IMR-90 (cell line): Measurements from ENCODE around the gene GP1BA. TPM values are rescaled to one million over a fixed set of nuclear protein-coding genes. Genes with fewer than 3 reads are reported as not detected.
A peak's percentile ranks its signal among the peaks of the same experiment; 100 is the strongest.

Source experiments
- ATAC-seq: fragments of 200-7000 bp; cut with Tn5 transposase; 2 replicates; pipeline ENCODE4 v1.9.1; 2020; ENCODE audit warnings: low read depth, mild to moderate bottlenecking, moderate library complexity
- BruUV-seq: library from RNA; stranded (reverse); fragments of 400-500 nt; replicated peaks from 2 replicates; lab custom pipeline; 2021; lab: Mats Ljungman, UMichigan
- CTCF ChIA-PET: fragments of 300-600 bp; formaldehyde crosslinking; extraction: SDS; loops from one replicate; lab custom pipeline; 2021; ENCODE audit warnings: antibody characterized with exemption; lab: Yijun Ruan, JAX
- POLR2A ChIA-PET: fragments of 300-600 bp; sonication (Branson Sonifier 250); formaldehyde crosslinking; loops from one replicate; lab custom pipeline; 2022; ENCODE audit warnings: antibody characterized with exemption; ENCODE audit not compliant: unreplicated experiment; lab: Charles Lee
- DNase-seq: peaks from one replicate; pipeline ENCODE4 v3.0.0; 2013
- H2AFZ ChIP-seq: replicated peaks from 2 replicates; pipeline ENCODE3; 2013; ENCODE audit warnings: low read length, mild to moderate bottlenecking; ENCODE audit not compliant: poor library complexity
- H2AK5ac ChIP-seq: 2 replicates; pipeline ENCODE4 v1.6.1; 2013; ENCODE audit warnings: low read depth, low read length, inconsistent platforms
- H2AK9ac ChIP-seq: replicated peaks from 2 replicates; pipeline ENCODE3; 2013; ENCODE audit warnings: mild to moderate bottlenecking, low read depth, low read length, moderate library complexity; ENCODE audit not compliant: poor library complexity
- H2BK120ac ChIP-seq: 2 replicates; pipeline ENCODE4 v1.6.1; 2013; ENCODE audit warnings: low read depth, low read length, inconsistent platforms
- H2BK15ac ChIP-seq: 3 replicates; pipeline ENCODE4 v1.6.1; 2013; ENCODE audit warnings: low read depth, low read length, inconsistent platforms
- H2BK20ac ChIP-seq: 2 replicates; pipeline ENCODE4 v1.6.1; 2013; ENCODE audit warnings: low read depth, mild to moderate bottlenecking, inconsistent platforms, low read length, moderate library complexity
- H2BK5ac ChIP-seq: 2 replicates; pipeline ENCODE4 v1.6.1; 2013; ENCODE audit warnings: mild to moderate bottlenecking, low read depth, low read length, inconsistent platforms; ENCODE audit not compliant: poor library complexity, severe bottlenecking
- H3K14ac ChIP-seq: replicated peaks from 2 replicates; pipeline ENCODE4 v1.6.1; 2013; ENCODE audit warnings: low read depth, low read length, inconsistent platforms
- H3K18ac ChIP-seq: 2 replicates; pipeline ENCODE4 v1.6.1; 2013; ENCODE audit warnings: low read depth, low read length, control low read depth
- H3K23ac ChIP-seq: 2 replicates; pipeline ENCODE4 v1.6.1; 2013; ENCODE audit warnings: low read depth, low read length, inconsistent platforms
- H3K27ac ChIP-seq: 2 replicates; pipeline ENCODE4 v1.5.1; 2013; ENCODE audit warnings: mild to moderate bottlenecking, control low read depth, low read length; ENCODE audit not compliant: insufficient read depth
- H3K27me3 ChIP-seq: 2 replicates; pipeline ENCODE4 v1.6.1; 2013; ENCODE audit warnings: low read length; ENCODE audit not compliant: control insufficient read depth, insufficient read depth
- H3K36me3 ChIP-seq: 2 replicates; pipeline ENCODE4 v1.6.1; 2013; ENCODE audit warnings: low read length, mixed read lengths; ENCODE audit not compliant: control insufficient read depth, insufficient read depth
- H3K4ac ChIP-seq: 2 replicates; pipeline ENCODE4 v1.6.1; 2013; ENCODE audit warnings: low read depth, low read length, inconsistent platforms
- H3K4me1 ChIP-seq: 2 replicates; pipeline ENCODE4 v1.6.1; 2013; ENCODE audit warnings: low read length, mixed read lengths; ENCODE audit not compliant: control insufficient read depth, insufficient read depth
- H3K4me2 ChIP-seq: 2 replicates; pipeline ENCODE4 v1.6.1; 2013; ENCODE audit warnings: low read depth, mild to moderate bottlenecking, control low read depth, low read length, moderate library complexity
- H3K4me3 ChIP-seq: 2 replicates; pipeline ENCODE4 v1.5.1; 2013; ENCODE audit warnings: low read depth, mild to moderate bottlenecking, control low read depth, low read length, moderate library complexity; ENCODE audit not compliant: insufficient read depth
- H3K56ac ChIP-seq: 2 replicates; pipeline ENCODE4 v1.6.1; 2013; ENCODE audit warnings: low read length, inconsistent platforms; ENCODE audit not compliant: insufficient read depth; ENCODE audit errors: extremely low read depth
- H3K79me1 ChIP-seq, 2 experiments: 2 replicates each; pipeline ENCODE4 v1.6.1; 2013; ENCODE audit warnings: low read length in 2 of 2, inconsistent platforms in 1 of 2, low read depth in 1 of 2
- H3K9ac ChIP-seq: 2 replicates; pipeline ENCODE4 v1.6.1; 2013; ENCODE audit warnings: low read depth, low read length, control low read depth
- H3K9me1 ChIP-seq: 2 replicates; pipeline ENCODE4 v1.6.1; 2013; ENCODE audit warnings: low read length, inconsistent platforms; ENCODE audit not compliant: insufficient read depth
- H3K9me3 ChIP-seq: 2 replicates; pipeline ENCODE4 v1.6.1; 2013; ENCODE audit warnings: low read length; ENCODE audit not compliant: control insufficient read depth, insufficient read depth
- H4K20me1 ChIP-seq: 2 replicates; pipeline ENCODE4 v1.6.1; 2013; ENCODE audit warnings: low read length, inconsistent platforms; ENCODE audit not compliant: insufficient read depth
- H4K5ac ChIP-seq: 2 replicates; pipeline ENCODE4 v1.6.1; 2013; ENCODE audit warnings: mild to moderate bottlenecking, low read depth, low read length, control low read depth
- H4K8ac ChIP-seq, 2 experiments: 2 replicates each; pipeline ENCODE4 v1.6.1; 2013; ENCODE audit warnings: low read depth in 2 of 2, low read length in 2 of 2, control low read depth in 1 of 2, inconsistent platforms in 1 of 2
- H4K91ac ChIP-seq: 2 replicates; pipeline ENCODE4 v1.6.1; 2013; ENCODE audit warnings: low read depth, low read length, inconsistent platforms; ENCODE audit not compliant: insufficient read depth
- BHLHE40 ChIP-seq: fragments of 150-350 bp; IDR thresholded peaks from 2 replicates; pipeline ENCODE4 v1.6.1; 2016; ENCODE audit warnings: mild to moderate bottlenecking, low read depth, low read length
- CEBPB ChIP-seq: IDR thresholded peaks from 2 replicates; pipeline ENCODE4 v1.6.1; 2012; ENCODE audit warnings: low read depth, low read length, improper control_type of control experiment
- CHD1 ChIP-seq: IDR thresholded peaks from 2 replicates; pipeline ENCODE4 v1.6.1; 2012; ENCODE audit warnings: low read depth, low read length, improper control_type of control experiment
- CTCF ChIP-seq: conservative IDR thresholded peaks from 2 replicates; pipeline ENCODE4 v1.5.1; 2012; ENCODE audit warnings: mild to moderate bottlenecking, low read depth, low read length, improper control_type of control experiment
- MAFK ChIP-seq: IDR thresholded peaks from 2 replicates; pipeline ENCODE4 v1.6.1; 2012; ENCODE audit warnings: low read depth, low read length, improper control_type of control experiment
- NFE2L2 ChIP-seq: fragments of 150-350 bp; IDR thresholded peaks from 2 replicates; pipeline ENCODE4 v1.6.1; 2016; ENCODE audit warnings: low read depth, mild to moderate bottlenecking, low read length
- RAD21 ChIP-seq: IDR thresholded peaks from 2 replicates; pipeline ENCODE4 v1.6.1; 2012; ENCODE audit warnings: low read length, improper control_type of control experiment
- WGBS, 2 experiments: methylation state at CpG; one replicate each; pipeline versions ENCODE4 v1.1.5 to v1.1.7; 2013; ENCODE audit warnings: missing lambda C conversion rate in 2 of 2; ENCODE audit not compliant: insufficient read length in 1 of 2; ENCODE audit errors: extremely low coverage in 2 of 2; 5-methylcytosine and 5-hydroxymethylcytosine counted together
- dilution Hi-C: fragments of 300-500 bp; cut with HindIII; formaldehyde crosslinking; loops from one replicate; pipeline ENCODE4 v1.14.3; 2018; ENCODE audit warnings: low sequenced_read_pairs; ENCODE audit not compliant: unreplicated experiment
- in situ Hi-C: fragments of 300-500 bp; cut with MboI; formaldehyde crosslinking; loops from 3 replicates; pipeline ENCODE4 v1.14.3; 2019; ENCODE audit warnings: low sequenced_read_pairs, inconsistent platforms, mixed read lengths
- intact Hi-C: fragments of 100-400 bp; cut with micrococcal nuclease; formaldehyde crosslinking; loops from 2 replicates; pipeline ENCODE4 v1.10.0; 2022
- polyA plus RNA-seq, 3 experiments: library from polyadenylated mRNA; depleted of rRNA; stranded (reverse); fragments of >200 nt; gene quantifications; 2 replicates each; pipeline ENCODE4 v1.2.3, GENCODE V29; 2012; ENCODE audit warnings: low replicate concordance in 1 of 3
- total RNA-seq: library from RNA; depleted of rRNA; stranded (reverse); fragments of >200 nt; gene quantifications from 2 replicates; pipeline ENCODE4 v1.2.3, GENCODE V29; 2012

The GP1BA gene
- total and polyA plus RNA-seq, 2 of the 4 experiments (the other 2 are of a cell fraction): not detected

- no peak for TF ChIP-seq CTCF
- no peak for TF ChIP-seq MAFK
Measured at GRCh38 chr17:4946312-4946976, 14.4 kb downstream of the GP1BA start (continued).

- H2BK20ac ChIP-seq: no peak overlapping the region
- H3K9ac ChIP-seq: peak overlapping the region; percentile 97
- H3K23ac ChIP-seq: peak overlapping the region; percentile 81
- peak overlapping the region; percentile 28 for H4K5ac ChIP-seq
- dilution Hi-C loops: no loop called here
- peaks cover 19% of the 10 kb centered on the region; the same call in 1 of the 2 replicates for H3K9me1 ChIP-seq
- peak overlapping the region; percentile 96 for H3K27ac ChIP-seq
- intact Hi-C loops: no loop called here
- in situ Hi-C loops: no loop called here
- peak overlapping the region; percentile 98 for H2BK5ac ChIP-seq
- peak overlapping the region; percentile 39; the same call in 1 of the 2 replicates for H3K18ac ChIP-seq
- peak overlapping the region; percentile 49; the same call in 1 of the 2 replicates for H2BK120ac ChIP-seq
- TF ChIP-seq NFE2L2: no peak
- TF ChIP-seq CEBPB: no peak
- no peak for TF ChIP-seq RAD21
- no peak for TF ChIP-seq BHLHE40
- no peak for TF ChIP-seq CHD1
- H3K56ac ChIP-seq: peak overlapping the region; percentile 94
- POLR2A ChIA-PET: interaction anchor here (0.6 to 3.5 kb wide), 2 partner anchors 20 to 70 kb away, joined by 3 to 19 read pairs; partner anchors contain the start of gene SPAG7
- H3K4me2 ChIP-seq: peak overlapping the region; percentile 78
- peak overlapping the region; percentile 85 for H3K4ac ChIP-seq
- CTCF ChIA-PET: no interaction called here
- H3K4me1 ChIP-seq: peaks cover 25% of the 10 kb centered on the region
- peak overlapping the region; percentile 98 for H3K4me3 ChIP-seq
- peak overlapping the region; percentile 95 for H2AK9ac ChIP-seq
- H3K27me3 ChIP-seq: no peaks in the 10 kb centered on the region
- peak overlapping the region; percentile 21; the same call in 1 of the 2 replicates for H4K91ac ChIP-seq
- peak overlapping the region; percentile 25; the same call in 1 of the 3 replicates for H2BK15ac ChIP-seq
- peak overlapping the region; percentile 80 to 95 for H4K8ac ChIP-seq
- H2AK5ac ChIP-seq: peak overlapping the region; percentile 47
- BruUV-seq: no TSS peak
- H3K9me3 ChIP-seq: no peaks in the 10 kb centered on the region
- H3K36me3 ChIP-seq: peaks cover 41% of the 10 kb centered on the region
- peaks cover 64% of the 10 kb centered on the region for H4K20me1 ChIP-seq
- ATAC-seq (no peak), DNase-seq (no peak)
- WGBS, 2 experiments: 0% methylated on average over 2 of the region's 7 CpGs; no CpG with 5 or more reads in 1 of the 2 experiments
- H3K14ac ChIP-seq: peak overlapping the region; percentile 95
- H3K79me1 ChIP-seq: peaks cover 14 to 51% of the 10 kb centered on the region in 2 experiments; a peak in 3 of 4 replicates
- no peak overlapping the region for H2AFZ ChIP-seq
Measured at GRCh38 chr17:4947010-4947410, 14.9 kb downstream of the GP1BA start.
